Putamen (tissue), 1 donor: ENCODE data around the gene PLPP7.
"Not testable (repeated sequence)": the region's sequence is repeated elsewhere in the genome, so short reads cannot be mapped to it uniquely, and the experiment has no call there.

ENCODE experiments used
- DNase-seq: peaks from one replicate; pipeline ENCODE4 v3.0.0-alpha.2; 2016; ENCODE audit warnings: low spot score

Gene PLPP7

DNA sequence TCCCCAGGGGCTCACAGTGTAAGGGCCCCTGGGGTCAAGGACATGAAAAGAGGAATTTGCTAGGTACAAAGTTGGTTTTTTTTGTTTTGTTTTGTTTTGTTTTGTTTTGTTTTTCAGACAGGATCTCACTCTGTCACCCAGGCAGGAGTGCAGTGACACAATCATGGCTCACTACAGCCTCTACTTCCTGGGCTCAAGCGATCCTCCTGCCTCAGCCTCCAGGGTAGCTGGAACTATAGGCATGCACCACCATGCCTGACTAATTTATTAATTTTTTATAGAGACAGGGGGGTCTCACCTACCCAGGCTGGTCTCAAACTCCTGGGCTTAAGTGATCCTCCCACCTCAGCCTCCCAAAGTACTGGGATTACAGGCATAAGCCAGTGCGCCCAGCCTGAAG, 42.5 kb downstream of the PLPP7 start:
- DNase-seq = not testable (repeated sequence)

- DNase-seq = no peak
Observed at GRCh38 chr9:131333771-131334628, 44.5 kb downstream of the PLPP7 start.

DNA sequence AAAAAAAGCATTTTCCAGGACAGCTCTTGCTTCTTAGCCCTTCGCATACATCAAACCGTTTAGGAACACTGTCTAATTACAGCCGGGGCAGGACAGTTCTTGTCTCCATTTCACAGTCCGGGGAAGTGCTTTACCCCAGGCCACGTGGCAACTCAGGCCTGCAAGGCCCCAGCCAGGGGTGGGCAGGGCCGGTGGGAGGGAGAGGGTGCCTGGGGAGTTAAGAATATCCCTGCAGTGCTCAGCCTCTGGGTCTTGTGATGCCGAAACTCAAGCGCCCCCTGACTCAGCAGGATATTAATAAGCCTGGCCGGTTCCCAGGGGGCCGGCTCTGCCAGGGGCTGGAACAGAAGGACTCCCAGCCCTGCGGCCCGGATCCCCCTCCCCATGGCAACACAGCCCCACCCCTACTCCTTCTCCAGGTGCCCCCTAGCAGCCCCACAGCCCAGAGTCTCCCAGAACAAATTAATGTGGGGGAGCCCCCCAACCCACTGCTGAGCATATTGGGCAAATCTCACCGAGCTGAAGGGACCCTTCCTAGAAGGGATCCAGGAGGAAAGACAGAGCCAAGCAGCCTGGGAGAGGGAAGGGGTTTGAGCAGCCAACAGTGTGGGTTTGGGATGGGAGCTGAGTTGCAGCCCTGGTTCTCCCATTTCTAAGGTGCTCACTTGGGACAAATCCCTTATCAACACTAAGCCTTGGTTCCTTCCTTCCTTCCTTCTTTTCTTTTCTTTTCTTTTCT, 45.3 kb downstream of the PLPP7 start:
- DNase-seq = no peak

GRCh38 chr9:131335368-131335755, 45.8 kb downstream of the PLPP7 start:
- DNase-seq = no peak

DNA sequence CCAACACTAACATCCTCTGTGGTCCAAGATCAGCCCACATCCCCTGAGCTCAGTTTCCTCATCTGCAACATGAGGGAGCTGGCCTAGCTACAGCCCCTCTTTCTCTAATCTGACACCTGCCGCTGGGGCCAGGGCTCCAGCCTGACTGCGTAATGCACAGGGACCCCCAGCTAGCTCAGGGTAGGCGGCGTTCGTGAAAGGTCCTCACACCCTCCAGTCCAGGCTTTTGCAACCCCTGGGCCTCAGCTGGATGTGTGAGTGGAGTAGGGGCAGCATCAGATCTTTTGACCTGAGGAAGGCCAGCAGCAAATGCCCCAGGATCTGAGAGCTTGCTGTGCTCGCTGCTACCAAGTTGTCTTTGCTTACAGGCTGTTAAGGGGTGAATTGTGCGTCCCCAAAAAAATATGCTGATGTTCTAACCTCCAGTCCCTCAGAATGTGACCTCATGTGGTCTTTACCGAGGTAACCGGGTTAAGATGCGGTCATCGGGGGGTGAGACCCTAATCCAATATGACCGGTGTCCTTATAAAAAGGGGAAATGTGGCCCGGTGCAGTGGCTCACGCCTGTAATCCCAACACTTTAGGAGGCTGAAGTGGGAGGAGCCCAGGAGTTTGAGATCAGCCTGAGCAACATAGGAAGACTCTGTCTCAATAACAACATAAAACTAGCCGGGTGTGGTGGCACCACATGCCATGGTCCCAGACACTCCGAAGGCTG, 47.8 kb downstream of the PLPP7 start:
- no peak for DNase-seq

DNA sequence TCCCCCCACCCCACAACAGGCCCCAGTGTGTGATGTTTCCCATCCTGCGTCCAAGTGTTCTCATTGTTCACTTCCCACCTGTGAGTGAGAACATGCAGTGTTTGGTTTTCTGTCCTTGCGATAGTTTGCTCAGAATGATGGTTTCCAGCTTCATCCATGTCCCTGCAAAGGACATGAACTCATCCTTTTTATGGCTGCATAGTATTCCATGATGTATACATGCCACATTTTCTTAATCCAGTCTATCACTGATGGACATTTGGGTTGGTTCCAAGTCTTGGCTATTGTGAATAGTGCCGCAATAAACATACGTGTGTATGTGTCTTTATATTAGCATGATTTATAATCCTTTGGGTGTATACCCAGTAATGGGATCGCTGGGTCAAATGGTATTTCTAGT, 49.7 kb downstream of the PLPP7 start:
- not testable (repeated sequence) for DNase-seq

- not testable (repeated sequence) for DNase-seq
Observed at GRCh38 chr9:131344931-131345535, 55.5 kb downstream of the PLPP7 start.

- DNase-seq = no peak
Observed at GRCh38 chr9:131346559-131346958, 57.0 kb downstream of the PLPP7 start.

DNA sequence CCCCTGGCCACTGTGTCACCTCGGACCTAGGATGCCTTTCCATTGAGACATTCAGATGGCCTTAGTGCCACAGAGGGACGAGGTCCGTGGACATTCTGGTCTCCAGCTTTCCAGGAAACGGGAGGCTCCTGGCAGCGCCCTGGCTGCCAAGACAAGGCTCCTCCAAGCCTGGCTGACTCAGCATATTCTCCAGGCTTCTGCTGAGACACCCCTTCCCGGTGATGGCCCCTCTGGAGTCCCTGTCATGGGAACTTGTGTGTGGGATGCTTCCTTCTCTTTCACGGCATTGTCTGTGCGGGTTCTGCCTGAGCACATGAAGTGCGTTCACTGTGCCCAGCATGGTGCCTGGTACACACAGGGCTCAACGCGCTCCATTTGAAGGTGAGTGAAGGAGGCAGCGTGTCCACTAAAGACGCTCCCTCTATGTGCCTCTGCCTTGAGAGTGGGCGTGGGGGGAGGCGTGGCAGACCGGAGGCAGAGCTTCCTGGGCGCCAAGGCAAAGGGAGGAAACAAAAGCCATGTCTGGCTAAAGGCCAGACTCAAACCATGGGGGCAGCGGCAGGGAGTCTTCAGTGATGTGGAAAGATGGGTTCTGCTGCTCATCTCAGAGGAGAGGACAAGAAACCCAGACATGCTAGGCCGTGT, 58.0 kb downstream of the PLPP7 start:
- DNase-seq = no peak

- DNase-seq = no peak
Observed at GRCh38 chr9:131348631-131349521, 59.4 kb downstream of the PLPP7 start.

- no peak for DNase-seq
Observed at GRCh38 chr9:131349522-131349880, 60.0 kb downstream of the PLPP7 start.

GRCh38 chr9:131349881-131350563, 60.5 kb downstream of the PLPP7 start:
- DNase-seq = peak; percentile 79

DNA sequence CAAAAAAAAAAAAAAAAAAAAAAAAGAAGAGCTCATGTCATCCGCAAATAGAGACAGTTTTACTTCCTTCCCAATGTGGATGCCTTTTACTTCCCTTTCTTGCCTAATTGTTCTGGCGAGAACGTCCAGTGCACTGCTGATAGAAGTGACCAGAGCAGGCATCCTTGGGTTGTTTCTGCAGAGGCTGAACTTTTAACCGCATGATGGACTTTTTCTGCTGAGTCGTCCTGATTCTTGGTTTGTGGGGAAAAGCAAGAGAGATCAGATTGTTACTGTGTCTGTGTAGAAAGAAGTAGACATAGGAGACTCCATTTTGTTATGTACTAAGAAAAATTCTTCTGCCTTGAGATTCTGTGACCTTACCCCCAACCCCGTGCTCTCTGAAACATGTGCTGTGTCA, 67.0 kb downstream of the PLPP7 start:
- DNase-seq = peak; percentile 51

DNA sequence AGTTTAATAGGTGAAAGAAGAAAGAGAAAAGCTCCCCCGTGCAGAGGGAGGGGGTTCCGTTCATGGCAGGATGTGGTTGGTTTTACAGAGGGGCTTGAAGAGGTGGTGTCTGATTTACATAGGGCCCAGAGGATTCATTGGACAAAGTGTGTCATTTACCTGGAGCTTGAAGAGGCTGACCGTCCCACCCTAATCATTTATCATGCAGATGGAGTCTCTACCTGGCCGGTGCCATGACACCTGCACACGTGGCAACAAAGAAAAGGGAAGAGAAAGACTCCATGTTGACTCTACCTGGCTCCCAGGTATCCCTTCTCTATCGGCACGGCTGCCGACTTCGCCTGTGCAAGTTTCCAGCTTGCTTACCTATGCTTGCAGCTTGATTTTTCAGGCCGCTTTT, 69.0 kb downstream of the PLPP7 start:
- DNase-seq = no peak
